Right cardiac atrium (tissue), 5 donors: ENCODE data around the gene LRIT2. TPM values are rescaled to one million over a fixed set of nuclear protein-coding genes. Genes with fewer than 3 reads are reported as not detected.
"Not testable (repeated sequence)": the region's sequence is repeated elsewhere in the genome, so short reads cannot be mapped to it uniquely, and the experiment has no call there.

ENCODE experiments used
- ATAC-seq, 2 donors: fragments of 200-7000 bp; cut with Tn5 transposase; one replicate each; pipeline versions ENCODE4 v1.8.0 to v1.9.1; 2020; ENCODE audit warnings: moderate library complexity in 2 of 2, mild to moderate bottlenecking in 1 of 2
- DNase-seq, 3 donors: peaks; one replicate each; pipeline ENCODE4 v3.0.0-alpha.2; 2020
- H3K27ac ChIP-seq: one replicate; pipeline ENCODE4 v1.5.1; 2013; ENCODE audit warnings: mild to moderate bottlenecking, low read length, control low read depth, moderate library complexity
- H3K27me3 ChIP-seq: one replicate; pipeline ENCODE4 v1.6.1; 2013; ENCODE audit not compliant: control insufficient read depth, insufficient read depth
- H3K4me1 ChIP-seq: one replicate; pipeline ENCODE4 v1.6.1; 2013; ENCODE audit warnings: low read length; ENCODE audit not compliant: control insufficient read depth, insufficient read depth
- H3K4me3 ChIP-seq: one replicate; pipeline ENCODE4 v1.5.1; 2013; ENCODE audit warnings: low read length, control low read depth
- H3K9me3 ChIP-seq: one replicate; pipeline ENCODE4 v1.6.1; 2013; ENCODE audit warnings: low read length; ENCODE audit not compliant: control insufficient read depth
- WGBS: extraction: QIAGEN DNeasy Blood & Tissue Kit; methylation state at CpG from one replicate; pipeline ENCODE4 v1.1.7; 2013; 5-methylcytosine and 5-hydroxymethylcytosine counted together
- intact Hi-C, 4 donors: fragments of 100-400 bp; cut with DNase I; formaldehyde crosslinking; loops; one replicate each; pipeline versions ENCODE4 v1.11.0 to v1.14.0; 2022 to 2023
- polyA plus RNA-seq: library from polyadenylated mRNA; stranded (reverse); fragments of 200-250 nt; gene quantifications from one replicate; pipeline ENCODE4 v1.2.3, GENCODE V29; 2013
- total RNA-seq, 4 donors: library from RNA; stranded (reverse); fragmentation: NEBNext Ultra II Directional; extraction: Animal tissue kit (Norgen Biotek cat#: 25700); gene quantifications; one replicate each; pipeline ENCODE4 v1.2.1, GENCODE V29; 2021
- donor health status: healthy with polysubstance abuse.
- donor health status: DM: no; HTN: yes; CAD: no.
- donor health status: DM: no; HTN: no; CAD: no.
- donor health status: DM: no; HTN: yes; CAD: no; lungs with severe emphysema.
- donor health status: DM: yes; HTN: yes; CAD: no.

The LRIT2 gene
- total and polyA plus RNA-seq, 5 donors = not detected

DNA sequence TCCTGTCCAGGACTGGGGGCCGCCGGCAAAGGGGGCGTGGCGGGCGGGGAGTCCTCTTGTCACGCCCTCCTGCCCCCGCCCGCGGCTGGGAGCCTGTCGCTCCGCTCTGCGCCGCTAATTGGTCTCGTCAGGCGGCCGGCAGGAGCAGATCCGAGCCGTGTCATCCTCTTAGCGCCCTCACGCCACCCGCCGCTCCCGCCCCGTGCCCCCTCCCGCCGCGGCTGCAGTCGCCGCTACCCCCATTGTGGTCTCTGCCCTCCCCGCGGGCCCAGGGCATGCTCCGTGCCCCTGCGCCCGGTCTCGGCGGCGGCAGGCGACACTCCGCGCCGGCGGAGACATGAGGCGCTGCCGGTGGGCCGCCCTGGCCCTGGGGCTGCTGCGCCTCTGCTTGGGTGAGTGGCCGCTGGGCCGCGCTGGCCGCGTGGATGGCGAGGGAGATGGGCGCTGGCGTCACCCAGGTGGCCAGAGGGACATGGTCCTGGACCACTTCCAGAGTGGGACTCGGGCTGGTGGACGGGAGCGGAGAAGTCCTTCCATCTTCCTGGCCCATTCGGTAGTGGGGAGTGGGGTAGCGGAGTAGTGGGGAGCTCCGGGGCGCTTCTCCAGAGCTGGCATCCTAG, 30.8 kb downstream of the LRIT2 start, which contains the start of gene CDHR1:
CDHR1 (plus strand) TSS at position 114 of the 620 bp plus-strand sequence; CDS start at position 338, 224 bp downstream.
- DNase-seq (peak; percentile 44 to 80 (median 72)), ATAC-seq (peak; percentile 65 to 80)
- H3K4me3 ChIP-seq = peak within 1 kb of the TSS; percentile 52
- intact Hi-C loops = no loop called here
- H3K27me3 ChIP-seq = no peaks in the 10 kb centered on the region
- no peaks in the 10 kb centered on the region for H3K4me1 ChIP-seq
- no peaks in the 10 kb centered on the region for H3K9me3 ChIP-seq
- no peak within 1 kb of the TSS for H3K27ac ChIP-seq
- WGBS = under 1% methylated on average over 61 of the region's 61 CpGs

DNA sequence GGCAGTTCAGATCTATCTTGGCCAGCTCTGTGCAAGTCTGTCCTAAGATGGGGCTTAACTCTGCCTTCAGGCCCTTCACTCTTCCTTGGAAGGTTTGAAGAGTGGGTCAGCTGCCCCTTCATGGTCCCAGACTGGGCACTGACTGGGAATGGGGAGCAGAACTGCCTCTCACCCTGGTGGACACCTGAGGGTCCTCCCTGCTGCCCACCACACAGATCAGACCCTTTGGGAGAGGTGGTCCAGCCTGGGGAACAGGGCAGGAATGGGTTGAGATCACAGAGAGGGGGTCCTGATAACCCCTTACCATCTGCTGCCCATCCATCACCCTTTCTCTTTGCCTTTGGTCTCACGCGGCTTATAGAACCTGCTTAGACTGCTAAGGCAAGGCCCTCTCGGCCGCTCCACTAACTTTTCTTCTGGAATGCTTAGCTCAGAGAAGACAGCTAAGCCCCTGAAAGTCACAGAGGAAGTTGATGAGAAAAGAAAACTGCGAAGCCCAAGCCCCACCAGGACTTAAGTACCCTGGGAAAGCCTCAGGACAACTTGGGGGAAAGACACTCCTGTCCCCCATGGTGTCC, 31.4 kb downstream of the LRIT2 start:
- H3K27me3 ChIP-seq = no peaks in the 10 kb centered on the region
- ATAC-seq = no peak
- WGBS = 22% methylated on average over 5 of the region's 5 CpGs

DNA sequence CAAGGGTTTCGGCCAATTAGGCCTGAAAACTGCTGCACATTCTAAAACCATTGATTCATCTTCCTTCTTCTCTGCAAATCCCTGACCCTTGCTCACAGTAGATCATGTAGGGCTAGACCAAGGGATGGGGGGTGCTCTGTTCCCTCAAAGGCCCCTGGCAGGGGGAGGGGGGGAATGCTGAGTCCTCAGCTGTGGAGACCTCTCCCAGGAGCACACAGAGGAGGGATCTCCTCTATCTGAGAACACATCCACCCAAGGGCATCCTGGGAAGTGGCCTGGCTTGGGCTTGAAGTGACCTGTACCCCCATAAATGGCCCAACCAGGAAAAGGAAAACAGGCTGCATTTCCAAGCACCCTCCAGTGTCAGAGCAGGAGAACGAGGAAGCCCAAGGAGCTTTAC, 32.0 kb downstream of the LRIT2 start:
- intact Hi-C loops = no loop called here
- Histone ChIP-seq H3K27ac (no peak overlapping the region), H3K9me3 (no peaks in the 10 kb centered on the region), H3K4me3 (no peak overlapping the region), H3K27me3 (no peaks in the 10 kb centered on the region), H3K4me1 (no peaks in the 10 kb centered on the region)
- 95% methylated on average over 2 of the region's 2 CpGs for WGBS
- DNase-seq (no peak), ATAC-seq (no peak)

More for the DNA sequence above, 31.4 kb downstream of the LRIT2 start:
- no peaks in the 10 kb centered on the region for H3K4me1 ChIP-seq
- H3K4me3 ChIP-seq = peak overlapping the region; percentile 52
- intact Hi-C loops = no loop called here
- DNase-seq = no peak
- H3K27ac ChIP-seq = no peak overlapping the region
- H3K9me3 ChIP-seq = no peaks in the 10 kb centered on the region

DNA sequence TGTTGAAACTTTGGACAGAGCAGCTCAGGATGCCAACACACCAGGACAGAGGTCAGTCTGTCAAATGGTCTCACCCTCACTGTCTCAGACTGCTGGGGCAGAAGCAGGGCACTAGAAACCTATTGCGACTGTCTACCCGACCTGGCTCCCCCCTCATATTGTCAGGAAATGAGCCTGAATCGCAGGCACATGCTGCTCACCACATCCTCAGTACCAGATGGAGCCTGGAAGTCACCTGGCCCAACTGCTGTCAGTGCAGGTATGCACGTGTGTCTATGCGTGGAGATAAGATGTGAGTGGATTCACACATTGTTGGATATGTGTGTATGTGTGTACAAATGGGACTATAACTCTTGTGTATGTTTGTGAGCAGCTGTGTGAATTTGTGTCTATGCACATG, 34.2 kb downstream of the LRIT2 start:
- Histone ChIP-seq H3K27me3 (no peaks in the 10 kb centered on the region), H3K4me3 (no peak overlapping the region), H3K27ac (no peak overlapping the region), H3K4me1 (no peaks in the 10 kb centered on the region), H3K9me3 (no peaks in the 10 kb centered on the region)
- intact Hi-C loops = no loop called here
- no peak for ATAC-seq
- no peak for DNase-seq
- WGBS = 75% methylated on average over 5 of the region's 5 CpGs

DNA sequence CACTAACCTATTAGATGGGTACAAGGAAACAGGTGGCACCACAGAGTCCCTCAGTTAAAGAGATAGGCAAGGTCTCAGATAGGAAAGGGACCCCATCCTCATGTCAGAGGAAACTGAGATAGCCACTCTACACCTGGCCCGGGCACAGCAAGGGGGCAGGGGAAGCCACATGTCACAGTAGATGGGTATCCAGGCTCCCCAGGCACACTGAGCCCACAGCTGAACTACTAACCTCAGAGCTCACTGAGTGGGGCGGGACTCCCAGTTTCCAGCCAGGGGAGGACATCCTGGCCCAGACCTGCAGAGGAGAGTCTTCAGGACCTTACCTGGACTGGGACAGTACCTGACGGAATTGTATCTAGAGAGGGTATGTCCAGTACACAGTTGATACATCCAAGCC, 34.7 kb downstream of the LRIT2 start:
- no peaks in the 10 kb centered on the region for H3K27me3 ChIP-seq
- ATAC-seq (no peak), DNase-seq (no peak)
- H3K27ac ChIP-seq = no peak overlapping the region
- no peaks in the 10 kb centered on the region for H3K9me3 ChIP-seq
- no peak overlapping the region for H3K4me3 ChIP-seq
- no peaks in the 10 kb centered on the region for H3K4me1 ChIP-seq
- 86% methylated on average over 3 of the region's 3 CpGs for WGBS
- intact Hi-C loops = no loop called here

DNA sequence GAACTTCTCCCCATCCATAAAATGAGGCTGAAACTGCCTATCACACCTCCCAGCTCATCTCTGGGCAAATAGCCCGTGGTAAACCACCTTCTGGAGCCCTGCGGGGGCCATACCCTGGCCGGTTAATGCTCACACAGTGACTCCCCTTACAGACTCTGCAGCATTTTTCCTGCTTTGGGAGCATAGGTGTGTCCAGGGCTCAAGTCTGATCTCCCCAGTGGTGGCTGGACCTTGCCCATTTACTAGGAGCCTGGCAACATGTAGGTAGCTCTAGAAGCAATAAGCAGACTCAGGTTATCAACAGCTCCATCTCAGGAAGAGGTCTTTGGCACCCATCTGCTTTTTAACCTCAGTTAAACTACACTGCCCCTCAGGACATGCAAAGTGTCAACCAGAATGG, 36.5 kb downstream of the LRIT2 start:
- ATAC-seq = no peak
- 73% methylated on average over 3 of the region's 3 CpGs for WGBS

DNA sequence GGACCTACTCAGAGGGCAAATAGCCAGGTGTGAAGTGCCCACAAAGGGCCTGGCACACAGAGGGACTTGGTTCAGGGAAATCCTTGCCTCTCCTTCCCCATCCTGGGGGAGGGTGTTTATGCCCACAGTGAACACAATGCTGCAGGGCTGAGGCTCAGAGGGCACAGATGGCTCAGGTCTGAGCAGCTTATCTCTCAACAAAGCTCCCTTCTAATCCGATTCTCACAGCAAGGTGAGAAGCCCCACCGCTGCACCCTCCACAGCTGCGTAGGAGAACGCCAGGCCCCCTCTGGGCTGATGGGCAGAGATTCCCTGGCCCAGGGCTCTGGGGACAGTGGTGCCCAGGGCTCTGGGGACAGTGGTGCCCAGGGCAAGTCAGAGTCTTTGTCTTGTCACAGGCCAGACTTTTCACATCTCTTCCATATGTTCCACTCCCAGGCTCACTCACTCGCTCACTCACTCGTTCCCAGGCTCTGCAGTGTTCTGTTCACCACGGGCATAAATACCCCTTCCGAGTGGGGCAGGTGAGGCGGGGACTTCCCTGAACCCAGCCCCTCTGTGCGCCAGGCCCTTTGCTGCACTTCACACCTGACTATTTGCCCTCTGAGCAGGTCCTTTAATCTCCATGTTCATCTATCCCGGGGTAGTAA, 39.7 kb downstream of the LRIT2 start:
- intact Hi-C loops = no loop called here
- H3K4me3 ChIP-seq = no peak overlapping the region
- no peak overlapping the region for H3K27ac ChIP-seq
- no peaks in the 10 kb centered on the region for H3K4me1 ChIP-seq
- H3K9me3 ChIP-seq = no peaks in the 10 kb centered on the region
- ATAC-seq = no peak
- 67% methylated on average over 11 of the region's 11 CpGs for WGBS
- DNase-seq = no peak
- H3K27me3 ChIP-seq = no peaks in the 10 kb centered on the region

More for the DNA sequence above, 36.5 kb downstream of the LRIT2 start:
- Histone ChIP-seq H3K9me3 (no peaks in the 10 kb centered on the region), H3K27me3 (no peaks in the 10 kb centered on the region), H3K4me3 (no peak overlapping the region), H3K4me1 (no peaks in the 10 kb centered on the region), H3K27ac (no peak overlapping the region)
- intact Hi-C loops = no loop called here
- DNase-seq = no peak

DNA sequence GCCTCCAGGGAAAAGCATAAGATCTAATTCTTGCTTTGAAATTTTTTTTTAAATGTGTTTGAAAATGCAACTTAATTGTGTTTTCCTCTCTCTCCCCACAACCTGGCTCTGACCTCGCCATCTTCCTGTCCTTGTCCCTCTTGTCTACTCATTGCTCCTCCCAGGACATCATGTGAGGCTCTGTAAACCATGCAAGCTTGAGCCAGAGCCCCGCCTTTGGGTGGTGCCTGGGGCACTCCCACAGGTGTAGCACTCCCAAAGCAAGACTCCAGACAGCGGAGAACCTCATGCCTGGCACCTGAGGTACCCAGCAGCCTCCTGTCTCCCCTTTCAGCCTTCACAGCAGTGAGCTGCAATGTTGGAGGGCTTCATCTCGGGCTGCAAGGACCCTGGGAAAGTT, 40.8 kb downstream of the LRIT2 start:
- intact Hi-C loops = no loop called here
- no peaks in the 10 kb centered on the region for H3K9me3 ChIP-seq
- no peaks in the 10 kb centered on the region for H3K27me3 ChIP-seq
- ATAC-seq (peak in 1 of 2 donors; percentile 56), DNase-seq (no peak)
- WGBS = 74% methylated on average over 4 of the region's 4 CpGs
- no peak overlapping the region for H3K27ac ChIP-seq
- H3K4me1 ChIP-seq = no peaks in the 10 kb centered on the region
- no peak overlapping the region for H3K4me3 ChIP-seq

DNA sequence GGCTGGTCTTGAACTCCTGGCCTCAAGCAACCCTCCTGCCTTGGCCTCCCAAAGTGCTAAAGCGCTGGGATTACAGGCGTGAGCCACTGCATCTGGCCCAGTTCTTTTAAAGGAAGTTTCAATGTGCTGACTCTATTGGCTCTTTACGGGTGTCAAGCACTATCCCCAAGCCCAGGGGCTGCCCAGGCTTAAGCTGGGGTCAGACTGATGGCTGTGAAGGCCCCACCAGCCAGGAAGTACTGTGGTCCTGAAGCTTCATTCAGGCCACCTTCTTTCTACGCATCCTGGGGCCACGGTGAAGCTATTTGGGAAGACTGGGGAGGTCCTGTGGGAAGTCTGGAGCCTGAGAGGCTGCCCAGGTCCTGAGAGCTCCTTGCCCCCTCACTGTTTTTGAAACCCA, 43.7 kb downstream of the LRIT2 start:
- ATAC-seq (no peak), DNase-seq (no peak)
- intact Hi-C loops = no loop called here
- no peaks in the 10 kb centered on the region for H3K4me1 ChIP-seq
- 83% methylated on average over 5 of the region's 5 CpGs for WGBS
- H3K9me3 ChIP-seq = no peaks in the 10 kb centered on the region
- H3K4me3 ChIP-seq = no peak overlapping the region
- no peaks in the 10 kb centered on the region for H3K27me3 ChIP-seq
- no peak overlapping the region for H3K27ac ChIP-seq

DNA sequence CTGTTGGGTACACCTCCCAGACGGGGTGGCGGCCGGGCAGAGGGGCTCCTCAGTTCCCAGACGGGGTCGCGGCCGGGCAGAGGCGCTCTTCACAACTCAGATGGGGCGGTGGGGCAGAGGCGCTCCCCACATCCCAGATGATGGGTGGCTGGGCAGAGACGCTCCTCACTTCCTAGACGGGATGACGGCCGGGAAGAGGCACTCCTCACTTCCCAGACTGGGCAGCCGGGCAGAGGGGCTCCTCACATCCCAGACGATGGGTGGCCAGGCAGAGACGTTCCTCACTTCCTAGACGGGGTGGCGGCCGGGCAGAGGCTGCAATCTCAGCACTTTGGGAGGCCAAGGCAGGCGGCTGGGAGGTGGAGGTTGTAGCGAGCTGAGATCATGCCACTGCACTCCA, 45.0 kb downstream of the LRIT2 start:
- WGBS = 92% methylated on average over 19 of the region's 22 CpGs
- ATAC-seq, H3K27me3 ChIP-seq, H3K9me3 ChIP-seq, H3K27ac ChIP-seq, intact Hi-C loops, H3K4me1 ChIP-seq, DNase-seq, H3K4me3 ChIP-seq: not testable (repeated sequence)

DNA sequence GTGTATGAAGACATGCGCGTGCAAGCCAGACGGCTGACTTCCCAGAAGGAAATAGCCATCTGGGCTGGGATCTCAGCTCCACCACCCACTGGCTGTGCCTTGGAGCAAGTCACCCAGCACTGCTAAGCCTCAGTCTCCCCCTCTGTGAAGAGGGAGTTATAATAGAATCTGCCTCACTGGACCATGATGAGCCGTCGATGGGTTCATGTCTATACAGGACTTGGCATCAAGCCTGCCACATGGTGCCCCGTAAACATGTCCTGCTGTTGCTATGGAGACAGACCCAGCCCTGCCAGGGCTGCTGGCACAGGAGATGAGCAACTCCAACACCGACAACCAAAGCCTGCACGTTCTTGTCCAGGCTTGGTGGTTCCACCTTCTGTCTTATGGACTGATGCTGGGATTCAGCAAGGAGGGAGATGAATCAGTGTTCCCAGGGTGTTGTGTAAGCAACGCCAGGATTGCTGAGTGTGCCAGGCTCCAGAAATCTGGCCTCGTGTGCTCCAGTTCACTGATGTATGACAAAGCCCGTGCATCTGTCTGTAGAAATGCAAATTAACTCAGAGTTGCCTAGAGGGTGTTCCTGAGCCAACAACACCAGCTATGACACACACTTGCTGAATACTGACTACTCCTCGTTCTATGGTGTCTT, 46.2 kb downstream of the LRIT2 start:
- no peak overlapping the region for H3K4me3 ChIP-seq
- intact Hi-C loops = no loop called here
- no peak overlapping the region for H3K27ac ChIP-seq
- no peaks in the 10 kb centered on the region for H3K27me3 ChIP-seq
- no peaks in the 10 kb centered on the region for H3K9me3 ChIP-seq
- ATAC-seq (peak; percentile 29 to 49), DNase-seq (peak in 2 of 3 donors; percentile 68 to 72)
- H3K4me1 ChIP-seq = no peaks in the 10 kb centered on the region
- WGBS = 51% methylated on average over 12 of the region's 12 CpGs
